ENCODE measurements around the gene MZT1.

The MZT1 gene

GRCh38 chr13:72727417-72728289, at the start of gene MZT1, which contains the start of gene BORA:
TSS of gene MZT1 (minus strand) at chr13:72727629. CDS start at chr13:72727602, 27 bp downstream.
TSS of gene BORA (plus strand) at chr13:72727923. CDS start at chr13:72728941, 1,018 bp downstream.
- DNase-seq, result peak; percentile 98

GRCh38 chr13:72774019-72774418, 46.6 kb upstream of the MZT1 start:
- DNase-seq, result no peak

GRCh38 chr13:72763411-72763810, 36.0 kb upstream of the MZT1 start:
- DNase-seq, result no peak

- DNase-seq, result no peak
These were observed 32.8 kb upstream of the MZT1 start for GRCh38 chr13:72760189-72760588.

- DNase-seq, result no peak
These were observed 30.5 kb upstream of the MZT1 start for GRCh38 chr13:72757792-72758535.

- no peak for DNase-seq
These were observed 26.7 kb upstream of the MZT1 start for GRCh38 chr13:72754111-72754510.

- DNase-seq, result no peak
These were observed 23.8 kb upstream of the MZT1 start for GRCh38 chr13:72751220-72751619.

- DNase-seq, result no peak
These were observed 17.8 kb upstream of the MZT1 start for GRCh38 chr13:72745260-72745659.

GRCh38 chr13:72740015-72740414, 12.6 kb upstream of the MZT1 start:
- DNase-seq, result no peak

GRCh38 chr13:72737033-72737432, 9.6 kb upstream of the MZT1 start:
- DNase-seq, result no peak

GRCh38 chr13:72728290-72728605, 819 bp upstream of the MZT1 start:
- no peak for DNase-seq

- DNase-seq, result peak; percentile 62
These were observed 558 bp downstream of the MZT1 start for GRCh38 chr13:72726726-72727416.

- DNase-seq, result peak; percentile 24
These were observed 1.2 kb downstream of the MZT1 start for GRCh38 chr13:72726185-72726584.

GRCh38 chr13:72716776-72717175, 10.7 kb downstream of the MZT1 start:
- DNase-seq, result no peak

- DNase-seq, result no peak
These were observed 26.9 kb downstream of the MZT1 start for GRCh38 chr13:72700509-72700908.

- DNase-seq, result no peak
These were observed 29.3 kb downstream of the MZT1 start for GRCh38 chr13:72698164-72698563.

GRCh38 chr13:72696579-72696978, 30.9 kb downstream of the MZT1 start:
- peak; percentile 18 for DNase-seq

GRCh38 chr13:72694314-72694713, 33.1 kb downstream of the MZT1 start:
- DNase-seq, result no peak

- no peak for DNase-seq
These were observed 33.6 kb downstream of the MZT1 start for GRCh38 chr13:72693832-72694231.

GRCh38 chr13:72692884-72693514, 34.4 kb downstream of the MZT1 start:
- DNase-seq, result no peak

GRCh38 chr13:72689181-72689696, 38.2 kb downstream of the MZT1 start:
- no peak for DNase-seq

GRCh38 chr13:72686766-72687165, 40.7 kb downstream of the MZT1 start:
- no peak for DNase-seq

GRCh38 chr13:72680353-72680752, 47.1 kb downstream of the MZT1 start:
- no peak for DNase-seq
